Activated CD8-positive, alpha-beta memory T cell treated with anti-CD3 and anti-CD28 coated beads for 48 hours (primary cell): ENCODE data around the gene BCL2L12.
A peak's percentile ranks its signal among the peaks of the same experiment; 100 is the strongest.
"Not testable (repeated sequence)": the region's sequence is repeated elsewhere in the genome, so short reads cannot be mapped to it uniquely, and the experiment has no call there.

ENCODE experiments used
- DNase-seq, 3 experiments: peaks; one replicate each; pipeline ENCODE4 v3.0.0-alpha.2; 2020; ENCODE audit warnings: low read depth in 2 of 3, low spot score in 2 of 3

The BCL2L12 gene, protein sequence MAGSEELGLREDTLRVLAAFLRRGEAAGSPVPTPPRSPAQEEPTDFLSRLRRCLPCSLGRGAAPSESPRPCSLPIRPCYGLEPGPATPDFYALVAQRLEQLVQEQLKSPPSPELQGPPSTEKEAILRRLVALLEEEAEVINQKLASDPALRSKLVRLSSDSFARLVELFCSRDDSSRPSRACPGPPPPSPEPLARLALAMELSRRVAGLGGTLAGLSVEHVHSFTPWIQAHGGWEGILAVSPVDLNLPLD

DNA sequence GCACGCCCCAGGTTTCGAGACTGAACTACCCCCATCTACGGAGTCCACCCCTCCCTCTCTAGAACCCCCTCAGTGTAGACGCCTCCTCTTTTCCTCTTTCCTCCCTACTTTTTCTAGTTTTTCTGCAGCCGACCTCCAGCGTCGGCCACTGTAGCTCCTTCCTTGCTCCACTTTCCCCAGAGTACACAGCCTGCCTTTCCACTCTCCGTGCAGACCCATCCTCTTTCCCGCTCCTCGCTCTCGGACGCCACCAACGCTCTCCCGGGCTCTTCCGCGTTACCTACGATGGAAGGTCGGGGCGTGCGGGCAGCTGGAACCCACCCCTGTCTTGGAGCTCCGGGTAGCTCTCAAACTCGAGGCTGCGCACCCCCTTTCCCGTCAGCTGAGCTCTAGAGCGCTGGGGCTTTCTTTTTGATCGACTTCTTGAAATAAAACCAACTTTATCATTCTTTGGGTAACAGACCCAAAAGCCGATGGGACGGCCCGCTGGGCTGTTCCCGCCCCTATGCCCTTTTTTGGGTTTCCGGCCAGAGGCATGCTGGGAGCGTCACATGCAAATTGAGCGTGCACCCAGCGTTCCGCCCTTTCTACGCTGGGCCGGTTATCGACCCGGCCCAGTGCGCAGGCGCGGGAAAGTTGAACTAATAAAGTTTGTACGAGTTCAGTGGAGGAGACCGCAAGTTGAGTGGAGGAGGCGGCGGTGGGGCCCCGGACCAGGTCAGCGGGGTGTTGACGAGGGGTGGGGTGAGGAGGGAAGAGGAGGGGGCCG, at the start of gene BCL2L12, which contains the start of gene IRF3:
Gene BCL2L12 (plus strand): TSS at position 583 of the 769 bp plus-strand sequence. CDS start 760 bp downstream, outside the sequence.
Gene IRF3 (minus strand): TSS at position 507 of the 769 bp plus-strand sequence. CDS start 1,019 bp downstream, outside the sequence.
- DNase-seq: peak; percentile 96 to 98 (median 98)

DNA sequence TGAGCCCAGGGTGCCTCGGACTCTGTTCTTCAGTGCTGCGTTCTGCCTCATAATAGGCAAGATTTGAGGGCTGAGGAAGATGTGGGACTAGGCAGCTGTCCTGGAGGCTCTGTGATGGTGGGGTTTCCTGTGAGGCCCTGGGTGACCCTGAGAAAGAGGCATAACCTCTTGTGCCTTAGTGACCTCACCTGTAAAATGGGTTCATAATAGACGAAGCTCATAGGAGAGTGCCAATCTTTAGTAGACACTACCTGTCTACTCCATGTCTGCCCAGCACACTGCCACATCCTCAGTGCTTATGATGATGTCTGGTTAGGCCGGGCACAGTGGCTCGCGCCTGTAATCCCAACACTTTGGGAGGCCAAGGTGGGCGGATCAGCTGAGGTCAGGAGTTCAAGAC, 49.2 kb upstream of the BCL2L12 start:
- DNase-seq: no peak

DNA sequence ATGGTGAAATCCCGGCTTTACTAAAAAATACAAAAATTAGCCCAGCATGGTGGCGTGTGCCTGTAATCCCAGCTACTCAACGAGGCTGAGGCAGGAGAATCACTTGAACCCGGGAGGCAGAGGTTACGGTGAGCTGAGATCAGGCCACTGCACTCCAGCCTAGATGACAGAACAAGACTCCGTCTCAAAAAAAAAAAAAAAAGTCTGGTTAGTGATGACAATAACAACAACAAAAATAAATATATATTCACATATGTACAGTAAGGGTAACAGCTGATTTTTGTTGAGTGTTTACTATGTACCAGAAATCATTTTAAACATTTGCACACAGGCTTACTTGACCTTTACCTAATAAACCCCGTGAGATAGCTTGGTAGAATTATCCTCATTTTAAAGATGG, 48.8 kb upstream of the BCL2L12 start:
- DNase-seq: no peak

DNA sequence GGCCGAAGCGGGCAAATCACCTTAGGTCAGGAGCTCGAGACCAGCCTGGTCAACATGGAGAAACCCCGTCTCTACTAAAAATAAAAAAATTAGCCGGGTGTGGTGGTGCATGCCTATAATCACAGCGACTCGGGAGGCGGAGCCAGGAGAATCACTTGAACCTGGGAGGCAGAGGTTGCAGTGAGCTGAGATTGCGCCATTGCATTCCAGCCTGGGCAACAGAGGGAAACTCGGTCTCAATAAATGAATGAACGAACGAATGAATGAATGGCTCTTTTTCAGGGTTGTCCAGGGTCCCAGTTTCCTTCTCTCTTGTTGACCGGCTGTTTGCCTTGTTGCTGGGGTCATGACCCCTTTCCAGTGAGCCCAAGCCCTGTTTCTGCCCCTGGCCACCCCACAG, 47.9 kb upstream of the BCL2L12 start:
- not testable (repeated sequence) for DNase-seq

DNA sequence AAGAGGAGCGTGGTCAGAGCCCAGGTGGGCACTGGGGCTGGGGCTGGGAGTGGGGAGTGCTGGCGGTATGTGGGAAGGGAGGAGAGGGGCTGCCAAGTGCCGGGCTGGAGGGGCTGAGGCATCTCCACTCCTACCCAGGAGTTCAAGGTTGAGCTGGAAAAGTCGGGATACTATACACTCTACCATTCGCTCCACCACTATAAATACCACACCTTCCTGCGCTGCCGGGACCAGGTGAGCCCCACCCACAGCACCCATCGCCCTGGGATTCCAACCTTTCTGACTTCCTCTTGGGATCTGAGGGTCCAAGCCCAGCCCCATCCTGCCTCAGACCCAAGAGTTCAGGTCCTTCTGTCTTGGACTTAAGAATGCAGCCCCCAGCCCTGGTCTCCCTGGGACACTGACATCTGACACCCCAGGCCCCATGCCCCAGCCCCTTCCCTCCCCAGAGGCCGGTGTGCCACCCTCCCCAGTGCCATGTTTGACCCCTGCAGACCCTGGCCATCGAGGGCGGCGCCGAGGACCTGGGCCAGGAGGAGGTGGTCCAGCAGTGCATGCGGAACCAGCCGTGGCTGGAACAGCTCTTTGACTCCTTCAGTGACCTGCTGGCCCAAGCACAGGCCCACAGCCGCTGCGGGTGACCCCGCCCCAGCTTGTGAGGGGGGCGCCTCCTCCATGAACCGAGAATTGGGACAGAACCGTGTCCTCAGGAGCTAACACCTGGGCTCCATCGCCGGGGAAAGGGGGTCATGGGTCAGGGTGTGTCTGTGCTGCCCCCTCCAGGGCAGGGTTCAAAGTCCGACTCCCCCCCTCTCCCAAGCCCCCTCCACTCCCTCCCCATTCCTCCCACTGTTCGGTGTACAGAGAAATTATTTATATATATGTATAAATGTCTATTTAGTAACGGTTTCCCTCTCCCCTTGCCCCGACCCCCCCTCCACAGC, 40.5 kb upstream of the BCL2L12 start:
- no peak for DNase-seq

DNA sequence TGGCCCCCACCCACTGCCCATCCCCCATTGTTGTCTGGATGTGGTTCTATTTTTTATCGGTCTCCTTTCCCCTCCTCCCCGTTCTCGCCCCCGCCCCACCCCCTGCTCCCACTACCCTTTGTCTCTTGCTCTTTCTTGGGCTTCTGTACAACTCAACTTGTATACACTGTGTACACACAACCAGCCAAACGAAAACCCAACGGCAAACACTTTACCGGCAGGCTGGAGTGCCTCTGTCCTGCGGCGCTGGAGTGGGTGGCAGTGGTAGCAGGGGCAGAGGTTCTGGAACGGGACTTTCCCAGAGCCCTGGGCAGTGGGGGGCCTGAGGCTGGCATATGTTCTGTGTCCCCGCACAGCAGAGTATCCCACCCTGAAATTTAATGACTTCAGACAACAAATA, 39.5 kb upstream of the BCL2L12 start:
- DNase-seq: no peak

DNA sequence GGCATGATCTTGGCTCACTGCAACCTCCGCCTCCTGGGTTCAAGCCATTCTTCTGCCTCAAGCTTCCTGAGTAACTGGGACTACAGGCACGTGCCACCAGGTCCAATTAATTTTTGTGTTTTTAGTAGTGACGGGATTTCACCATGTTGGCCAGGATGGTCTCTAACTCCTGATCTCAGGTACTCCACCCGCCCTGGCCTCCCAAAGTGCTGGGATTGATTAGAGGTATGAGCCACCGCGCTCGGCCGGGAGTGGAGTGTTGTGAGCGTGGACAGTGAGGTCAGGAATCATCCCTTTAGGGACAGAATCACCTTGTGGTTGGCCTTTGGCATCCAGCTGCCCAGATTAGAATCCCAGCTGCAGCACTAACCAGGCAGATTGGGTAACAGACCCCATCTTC, 36.1 kb upstream of the BCL2L12 start:
- DNase-seq: no peak

DNA sequence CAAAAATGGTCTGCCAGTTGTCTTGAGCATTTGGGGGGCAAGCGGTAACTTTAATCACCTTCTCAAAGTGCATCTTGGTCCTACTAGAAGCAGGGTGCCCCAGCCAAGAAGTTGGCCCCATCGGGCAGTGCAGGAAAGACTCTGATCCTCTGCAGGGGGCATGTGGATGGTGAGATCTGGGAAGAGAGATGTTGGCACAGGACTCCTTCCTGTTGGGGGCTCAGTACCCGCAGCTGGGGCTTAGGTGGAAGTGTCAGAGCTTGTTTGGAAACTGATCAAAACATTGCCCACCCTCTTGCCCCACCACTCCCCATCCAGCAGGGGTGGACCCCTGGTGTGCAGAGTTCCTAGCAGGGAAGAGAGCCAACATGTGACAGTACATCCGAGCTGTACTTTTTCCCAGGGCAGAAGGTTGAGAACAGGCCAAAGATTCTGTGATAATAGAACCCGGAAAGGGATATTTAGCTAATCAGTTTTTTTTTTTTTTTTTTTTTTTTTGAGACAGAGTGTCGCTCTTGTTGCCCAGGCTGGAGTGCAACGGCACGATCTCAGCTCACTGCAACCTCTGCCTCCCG, 34.6 kb upstream of the BCL2L12 start:
- DNase-seq: no peak

DNA sequence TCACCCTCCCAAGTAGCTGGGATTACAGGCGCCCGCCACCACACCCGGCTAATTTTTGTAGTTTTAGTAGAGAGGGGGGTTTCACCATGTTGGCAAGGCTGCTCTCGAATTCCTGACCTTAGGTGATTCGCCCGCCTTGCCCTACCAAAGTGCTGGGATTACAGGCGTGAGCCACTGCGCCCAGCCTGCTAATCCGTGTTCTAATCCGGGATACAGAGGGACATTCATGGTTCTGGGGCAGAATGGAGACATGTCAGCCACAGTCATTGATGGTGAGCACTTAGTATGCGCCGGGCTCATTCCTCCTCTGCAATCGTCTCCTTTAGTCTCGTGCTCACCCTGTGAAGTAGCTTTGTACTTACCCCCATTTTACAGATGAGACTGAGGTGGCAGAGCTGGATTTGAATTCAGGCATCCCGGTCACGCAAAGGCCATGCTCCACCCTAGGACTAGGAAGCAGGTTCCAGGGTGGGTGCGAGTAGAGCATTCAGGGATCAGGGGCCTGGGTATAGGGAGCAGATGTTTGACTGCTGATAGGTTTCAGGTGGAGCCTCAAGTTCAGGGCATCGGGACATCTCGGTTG, 34.0 kb upstream of the BCL2L12 start:
- no peak for DNase-seq

DNA sequence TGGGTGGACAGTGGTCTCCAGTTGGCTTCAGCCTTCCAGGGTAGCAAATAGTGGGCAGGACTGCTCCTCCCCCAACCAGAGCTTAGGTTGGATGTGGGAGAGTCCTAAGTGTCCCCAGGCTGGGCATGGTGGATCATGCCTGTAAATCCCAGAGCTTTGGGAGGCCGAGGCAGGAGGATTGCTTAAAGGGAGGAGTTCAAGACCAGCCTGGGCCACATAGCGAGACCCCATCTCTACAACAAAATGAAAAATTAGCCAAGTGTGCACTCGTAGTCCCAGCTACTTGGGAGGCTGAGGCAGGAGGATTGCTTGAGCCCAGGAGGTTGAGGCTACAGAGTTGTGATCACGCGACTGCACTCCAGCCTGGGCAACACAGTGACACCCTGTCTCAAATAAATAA, 33.2 kb upstream of the BCL2L12 start:
- no peak for DNase-seq

DNA sequence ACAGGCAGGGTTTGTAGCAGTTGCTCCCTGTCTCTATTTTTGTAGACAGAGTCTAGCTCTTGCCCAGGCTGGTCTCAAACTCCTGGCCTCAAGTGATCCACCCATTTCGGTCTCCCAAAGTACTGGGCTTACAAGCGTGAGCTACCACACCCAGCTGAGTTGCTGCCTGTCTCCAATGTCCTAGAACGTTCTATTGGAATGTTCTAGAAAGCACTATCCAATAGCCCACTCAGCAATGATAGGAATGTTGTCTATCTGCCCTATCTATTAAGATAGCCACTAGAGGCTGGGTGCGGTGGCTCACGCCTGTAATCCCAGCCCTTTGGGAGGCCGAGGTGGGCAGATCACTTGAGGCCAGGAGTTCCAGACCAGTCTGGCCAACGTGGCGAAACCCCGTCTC, 32.5 kb upstream of the BCL2L12 start:
- not testable (repeated sequence) for DNase-seq

DNA sequence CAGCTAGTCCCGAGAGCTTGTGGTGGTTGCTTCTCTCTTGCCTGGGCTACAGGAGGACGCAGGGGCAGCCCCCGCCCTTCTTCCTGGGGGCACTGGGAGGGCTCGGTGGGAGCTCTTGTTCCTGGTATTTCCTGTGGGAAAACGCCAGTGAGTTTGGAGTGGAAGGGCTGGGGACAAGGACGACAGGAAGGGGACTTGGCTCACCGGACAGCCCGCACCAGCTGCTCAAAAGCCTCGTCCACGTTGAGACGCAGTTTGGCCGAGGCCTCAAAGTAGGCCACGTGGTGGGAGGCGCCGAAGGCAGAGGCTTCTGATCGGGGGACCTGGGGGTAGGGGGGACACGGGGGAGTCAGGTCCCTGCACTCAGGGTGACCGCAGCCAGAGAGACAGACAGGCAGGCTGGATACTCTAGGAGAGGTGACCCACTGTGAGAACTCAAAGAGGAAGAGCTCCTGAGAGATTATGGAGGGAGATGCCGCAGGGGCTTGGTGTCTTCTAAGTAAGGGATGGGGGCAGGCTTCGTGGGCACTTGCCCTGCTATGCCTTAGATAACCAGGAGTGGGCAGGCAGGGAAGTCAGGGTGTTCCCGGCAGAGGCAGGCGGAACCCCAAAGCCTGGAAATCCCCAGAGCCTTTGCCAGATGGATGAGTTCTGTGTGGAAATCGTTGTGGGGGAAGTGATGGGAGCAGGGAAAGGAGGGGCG, 30.1 kb upstream of the BCL2L12 start:
- no peak for DNase-seq

DNA sequence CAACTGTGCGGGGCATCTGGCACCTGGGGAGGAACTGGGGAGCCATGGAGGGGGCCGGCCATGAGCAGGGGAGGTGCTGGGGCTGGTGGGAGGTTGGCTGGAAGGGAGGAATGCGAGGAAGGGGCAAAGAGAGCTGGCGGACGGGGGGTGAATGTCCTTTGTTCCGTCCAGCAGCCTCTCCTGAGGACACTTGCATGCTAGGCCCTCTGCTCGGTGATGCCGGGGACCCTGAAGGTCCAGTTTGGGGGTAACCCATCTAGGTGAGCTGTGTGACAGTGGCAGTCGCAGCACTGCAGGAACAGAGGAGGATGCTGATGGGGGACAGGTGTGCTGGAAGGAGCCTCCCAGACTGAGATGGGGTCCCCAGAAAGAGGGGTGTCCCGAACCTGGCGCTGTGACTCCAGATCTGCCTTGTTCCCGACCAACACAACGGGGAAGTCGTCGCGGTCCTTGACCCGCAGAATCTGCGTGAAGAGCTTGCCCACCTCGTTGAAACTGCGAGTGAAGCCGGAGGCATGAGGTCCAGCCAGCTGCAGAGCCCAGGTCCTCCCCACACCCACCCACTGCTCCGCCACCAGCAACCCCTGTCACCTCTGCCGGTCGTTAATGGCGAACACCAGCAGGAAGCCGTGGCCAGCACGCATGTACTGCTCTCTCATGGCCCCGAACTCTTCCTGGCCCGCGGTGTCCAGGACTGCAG, 29.4 kb upstream of the BCL2L12 start:
- no peak for DNase-seq

DNA sequence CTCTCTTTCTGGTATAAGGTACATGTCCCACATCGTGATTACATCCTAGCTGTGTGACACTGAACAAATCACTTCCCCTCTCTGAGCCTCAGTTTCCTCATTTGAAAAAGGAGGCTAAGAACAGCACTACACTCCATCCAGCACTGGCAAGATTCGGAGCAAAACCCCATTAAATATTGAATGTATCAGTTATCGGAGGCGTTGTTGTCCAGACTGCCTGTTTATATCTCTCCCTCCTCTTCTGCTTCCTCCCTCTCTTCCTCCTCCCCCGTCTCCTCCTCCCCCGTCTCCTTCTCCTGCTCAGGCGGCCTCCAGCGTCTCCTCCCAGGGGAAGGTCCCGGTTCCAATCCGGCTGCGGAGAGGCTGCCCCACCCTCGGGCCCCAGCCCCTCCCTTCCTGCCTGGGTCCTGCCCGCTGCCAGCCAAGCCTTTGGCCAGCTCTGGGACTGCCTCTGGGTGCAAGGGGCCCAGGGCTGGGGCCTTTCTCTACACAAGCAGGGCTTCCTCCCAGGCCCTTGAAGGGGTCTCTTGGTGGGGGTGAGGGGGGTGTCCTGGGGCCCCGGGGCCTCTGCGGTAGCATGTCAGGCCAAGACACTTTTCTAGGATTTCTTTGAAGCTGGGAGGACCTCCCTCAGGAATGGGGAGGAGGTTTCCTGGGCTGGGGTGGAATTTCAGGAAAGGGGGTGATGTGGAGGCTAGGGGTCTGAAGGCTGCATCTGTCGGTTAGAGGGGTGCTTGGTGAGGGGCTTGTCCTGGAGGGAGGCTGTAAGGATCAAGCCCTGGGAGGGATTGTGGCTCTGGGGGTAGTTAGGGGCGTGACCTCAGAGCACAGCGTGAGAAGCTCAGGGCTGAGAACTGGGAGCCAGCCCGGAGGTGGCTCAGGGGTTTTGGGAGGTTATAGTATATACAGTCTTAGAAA, 27.7 kb upstream of the BCL2L12 start:
- no peak for DNase-seq

DNA sequence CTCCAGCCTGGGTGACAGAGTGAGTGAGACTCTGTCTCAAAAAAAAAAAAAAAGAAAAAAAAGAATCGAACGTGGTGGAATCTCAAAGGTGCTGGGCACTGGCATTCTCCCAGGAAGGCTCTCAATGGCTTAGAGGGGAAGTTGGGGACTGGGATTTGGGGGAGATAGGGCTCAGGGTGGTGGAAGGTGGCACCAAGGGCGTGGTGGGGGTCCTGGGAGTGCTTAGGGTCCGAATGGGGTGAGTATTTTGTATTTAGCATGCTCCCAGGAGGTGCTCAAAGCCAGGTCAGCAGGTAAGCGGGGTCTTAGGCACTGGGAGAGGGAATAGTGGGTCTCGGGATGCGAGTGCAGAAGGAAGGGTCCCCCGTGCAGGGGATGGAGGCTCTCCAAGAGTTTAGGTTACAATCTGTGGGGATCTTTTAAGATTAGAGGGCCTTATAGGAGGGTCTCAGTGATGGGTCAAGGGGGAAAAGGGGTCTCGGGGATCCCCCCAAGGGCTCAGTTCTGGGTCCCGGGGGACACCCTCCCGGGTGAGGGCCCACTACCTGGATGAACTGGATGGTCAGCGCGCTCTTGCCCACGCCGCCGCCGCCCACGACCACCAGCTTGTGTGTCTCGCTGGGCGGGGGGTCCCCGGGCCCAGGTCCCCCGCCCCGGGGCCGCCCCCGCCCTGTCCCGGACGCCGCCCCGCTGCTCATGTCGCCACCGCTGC, 26.2 kb upstream of the BCL2L12 start:
- DNase-seq: no peak

DNA sequence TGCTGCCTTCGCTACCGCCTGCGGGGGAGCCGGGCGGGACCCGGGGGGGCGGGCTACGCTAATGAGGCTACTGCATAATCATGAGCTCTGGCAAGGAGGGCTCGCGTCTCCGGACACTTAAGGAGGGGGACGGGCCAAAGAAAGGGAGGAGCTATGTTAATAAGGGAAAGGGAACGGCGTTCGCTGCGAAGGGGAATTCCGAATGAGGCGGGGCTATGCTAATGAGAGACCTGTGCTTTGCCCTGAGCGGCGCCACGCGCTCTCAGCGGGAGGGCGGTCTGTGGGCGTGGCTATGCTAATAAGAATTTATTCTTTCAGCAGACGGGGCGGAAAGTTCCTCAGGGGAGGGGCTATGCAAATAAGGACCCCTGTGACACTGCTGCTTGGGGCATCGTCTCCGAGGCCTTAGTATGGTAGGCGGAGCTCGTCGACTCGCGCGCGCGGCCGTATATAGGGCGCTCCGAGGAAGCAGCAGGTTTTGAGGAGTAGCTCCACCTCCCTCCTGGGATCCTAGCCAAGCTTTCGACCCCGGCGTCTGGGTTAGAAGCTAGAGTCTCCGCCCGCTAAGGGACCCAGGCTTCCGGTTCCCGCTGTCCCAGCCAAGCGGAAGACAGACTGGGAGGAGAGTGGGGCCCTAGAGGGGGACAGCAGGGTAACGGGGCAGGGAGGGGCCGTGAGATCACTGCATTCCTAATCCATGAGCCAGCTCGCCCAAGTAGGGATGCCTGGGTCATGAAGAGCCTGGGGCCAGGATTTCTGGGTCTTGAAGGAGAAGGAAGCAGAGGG, 25.4 kb upstream of the BCL2L12 start, which contains the start of gene RRAS:
Gene RRAS (minus strand): TSS at position 31 of the 786 bp plus-strand sequence. CDS start 45 bp downstream, outside the sequence.
- peak; percentile 98 for DNase-seq
